GM12873 (cell line): Measurements from ENCODE around the gene LRSAM1.

Source experiments
- CTCF ChIP-seq: IDR thresholded peaks from 2 replicates; pipeline ENCODE4 v1.5.1; 2012; ENCODE audit warnings: low read depth, mild to moderate bottlenecking, moderate library complexity, low read length, control low read depth; ENCODE audit not compliant: insufficient read depth; ENCODE audit errors: missing control alignments

LRSAM1 gene

GRCh38 chr9:127407492-127407843 lies 43.8 kb upstream of the LRSAM1 start:
- no peak for TF ChIP-seq CTCF

GRCh38 chr9:127411122-127411521 lies 40.2 kb upstream of the LRSAM1 start:
- no peak for TF ChIP-seq CTCF

GRCh38 chr9:127415141-127415540 lies 36.2 kb upstream of the LRSAM1 start:
- no peak for TF ChIP-seq CTCF

- TF ChIP-seq CTCF, result no peak
Observed at GRCh38 chr9:127415657-127416056, 35.7 kb upstream of the LRSAM1 start.

GRCh38 chr9:127417131-127418036 lies 33.9 kb upstream of the LRSAM1 start:
- TF ChIP-seq CTCF, result no peak

GRCh38 chr9:127418037-127418471 lies 33.3 kb upstream of the LRSAM1 start:
- TF ChIP-seq CTCF, result peak; percentile 43

GRCh38 chr9:127419348-127419747 lies 32.0 kb upstream of the LRSAM1 start:
- TF ChIP-seq CTCF, result no peak
